ENCODE measurements around the gene ASB5.
"Not testable (repeated sequence)": the region's sequence is repeated elsewhere in the genome, so short reads cannot be mapped to it uniquely, and the experiment has no call there.

ASB5 gene

GRCh38 chr4:176268963-176269362 lies at the start of gene ASB5:
TSS of gene ASB5 (minus strand) at chr4:176269222. CDS start at chr4:176269108, 114 bp downstream.
- no peak for DNase-seq (ENCODE audit: low read depth in 2 of 2)

GRCh38 chr4:176313596-176314336 lies 44.7 kb upstream of the ASB5 start:
- DNase-seq (ENCODE audit: low read depth in 2 of 2), result no peak

- DNase-seq (ENCODE audit: low read depth in 2 of 2), result no peak
Measured at GRCh38 chr4:176309772-176310171, 40.8 kb upstream of the ASB5 start.

- DNase-seq (ENCODE audit: low read depth in 2 of 2), result no peak
Measured at GRCh38 chr4:176309046-176309445, 40.0 kb upstream of the ASB5 start.

GRCh38 chr4:176308441-176308840 lies 39.4 kb upstream of the ASB5 start:
- no peak for DNase-seq (ENCODE audit: low read depth in 2 of 2)

- no peak for DNase-seq (ENCODE audit: low read depth in 2 of 2)
Measured at GRCh38 chr4:176307666-176307930, 38.6 kb upstream of the ASB5 start.

- DNase-seq (ENCODE audit: low read depth in 2 of 2), result no peak
Measured at GRCh38 chr4:176306837-176307665, 38.0 kb upstream of the ASB5 start.

- no peak for DNase-seq (ENCODE audit: low read depth in 2 of 2)
Measured at GRCh38 chr4:176303938-176304337, 34.9 kb upstream of the ASB5 start.

GRCh38 chr4:176302283-176303275 lies 33.6 kb upstream of the ASB5 start:
- DNase-seq (ENCODE audit: low read depth in 2 of 2), result no peak

GRCh38 chr4:176300565-176300964 lies 31.5 kb upstream of the ASB5 start:
- DNase-seq (ENCODE audit: low read depth in 2 of 2), result no peak

GRCh38 chr4:176300036-176300435 lies 31.0 kb upstream of the ASB5 start:
- DNase-seq (ENCODE audit: low read depth in 2 of 2), result no peak

- DNase-seq (ENCODE audit: low read depth in 2 of 2), result no peak
Measured at GRCh38 chr4:176298664-176299063, 29.6 kb upstream of the ASB5 start.

GRCh38 chr4:176295907-176296306 lies 26.9 kb upstream of the ASB5 start:
- not testable (repeated sequence) for DNase-seq (ENCODE audit: low read depth in 2 of 2)

GRCh38 chr4:176293660-176294059 lies 24.6 kb upstream of the ASB5 start:
- no peak for DNase-seq (ENCODE audit: low read depth in 2 of 2)

- DNase-seq (ENCODE audit: low read depth in 2 of 2), result no peak
Measured at GRCh38 chr4:176292920-176293319, 23.9 kb upstream of the ASB5 start.

GRCh38 chr4:176291748-176292147 lies 22.7 kb upstream of the ASB5 start:
- DNase-seq (ENCODE audit: low read depth in 2 of 2), result no peak

GRCh38 chr4:176290520-176290919 lies 21.5 kb upstream of the ASB5 start:
- no peak for DNase-seq (ENCODE audit: low read depth in 2 of 2)

GRCh38 chr4:176289561-176289960 lies 20.5 kb upstream of the ASB5 start:
- no peak for DNase-seq (ENCODE audit: low read depth in 2 of 2)

GRCh38 chr4:176288020-176288419 lies 19.0 kb upstream of the ASB5 start:
- no peak for DNase-seq (ENCODE audit: low read depth in 2 of 2)

- DNase-seq (ENCODE audit: low read depth in 2 of 2), result no peak
Measured at GRCh38 chr4:176287546-176287945, 18.5 kb upstream of the ASB5 start.

- DNase-seq (ENCODE audit: low read depth in 2 of 2), result no peak
Measured at GRCh38 chr4:176286728-176287127, 17.7 kb upstream of the ASB5 start.

GRCh38 chr4:176279560-176279959 lies 10.5 kb upstream of the ASB5 start:
- not testable (repeated sequence) for DNase-seq (ENCODE audit: low read depth in 2 of 2)
